NB4 (cell line): ENCODE measurements around the gene PHYKPL.

ENCODE experiments used
- CTCF ChIP-seq: IDR thresholded peaks from one replicate; pipeline ENCODE4 v1.5.1; 2012; ENCODE audit warnings: low read depth, low read length
- POLR2A ChIP-seq: IDR thresholded peaks from 2 replicates; pipeline ENCODE4 v1.6.1; 2011; ENCODE audit warnings: mild to moderate bottlenecking; ENCODE audit not compliant: insufficient read length; ENCODE audit errors: extremely low read depth

GRCh38 chr5:178170455-178170854, 62.1 kb downstream of the PHYKPL start:
- TF ChIP-seq CTCF (no peak), POLR2A (no peak)
